Uterine smooth muscle cell (primary cell): ENCODE measurements around the gene GFM1. TPM values are rescaled to one million over a fixed set of nuclear protein-coding genes. Genes with fewer than 3 reads are reported as not detected.

Source experiments
- total RNA-seq: library from RNA; depleted of rRNA; stranded (reverse); fragments of >200 nt; gene quantifications from 2 replicates; pipeline ENCODE4 v1.2.3, GENCODE V29; 2014

The GFM1 gene
- total RNA-seq: 42.5 and 53.3 TPM in 2 replicates

GRCh38 chr3:158644345-158644908, at the start of gene GFM1:
GFM1 (plus strand) TSS chr3:158644527; CDS start chr3:158644635, 108 bp downstream.

GRCh38 chr3:158672215-158673176, 28.2 kb downstream of the GFM1 start, which contains the start of gene LXN:
LXN (minus strand) TSS chr3:158672648; CDS start chr3:158672478, 170 bp downstream.

GRCh38 chr3:158731938-158732855, 87.9 kb downstream of the GFM1 start, which contains the start of gene RARRES1:
RARRES1 (minus strand) TSS chr3:158732457; CDS start chr3:158732415, 42 bp downstream.

Other genes with a start within 250 kb of the GFM1 start
- gene MLF1, start 73.3 kb upstream of the GFM1 start, total RNA-seq: 10.2 and 11.2 TPM in 2 replicates
- 196 and 234 TPM in 2 replicates for gene LXN, start 28.1 kb downstream of the GFM1 start, total RNA-seq
- gene RARRES1, start 87.9 kb downstream of the GFM1 start, total RNA-seq: 26.2 and 30.5 TPM in 2 replicates
- 166 and 215 TPM in 2 replicates for gene MFSD1, start 157.5 kb downstream of the GFM1 start, total RNA-seq